Hepatocyte (in vitro differentiated cells): ENCODE data around the gene DGKG. TPM values are rescaled to one million over a fixed set of nuclear protein-coding genes. Genes with fewer than 3 reads are reported as not detected.

ENCODE experiments used
- DNase-seq: peaks from one replicate; pipeline ENCODE4 v3.0.0-alpha.2; 2016; ENCODE audit warnings: low spot score
- H2AFZ ChIP-seq: fragments of 200-600 bp; sonication (generic); 2 replicates; pipeline ENCODE4 v1.6.0; 2016; ENCODE audit warnings: antibody characterized with exemption, mild to moderate bottlenecking
- H3K27ac ChIP-seq: fragments of 200-600 bp; sonication (generic); 2 replicates; pipeline ENCODE4 v1.5.1; 2016; ENCODE audit warnings: mild to moderate bottlenecking
- H3K27me3 ChIP-seq: fragments of 200-600 bp; sonication (generic); 2 replicates; pipeline ENCODE4 v1.6.1; 2016
- H3K36me3 ChIP-seq: fragments of 200-600 bp; sonication (generic); replicated peaks from 2 replicates; pipeline ENCODE4 v1.5.1; 2016; ENCODE audit warnings: low read depth; ENCODE audit not compliant: insufficient read depth
- H3K4me1 ChIP-seq: fragments of 200-600 bp; sonication (generic); 2 replicates; pipeline ENCODE4 v1.5.1; 2016; ENCODE audit warnings: mild to moderate bottlenecking, moderate library complexity; ENCODE audit not compliant: insufficient read depth
- H3K4me2 ChIP-seq: fragments of 200-600 bp; sonication (generic); 2 replicates; pipeline ENCODE4 v1.6.0; 2016
- H3K4me3 ChIP-seq: fragments of 200-600 bp; sonication (generic); 2 replicates; pipeline ENCODE4 v1.5.1; 2016; ENCODE audit warnings: mild to moderate bottlenecking
- H3K79me2 ChIP-seq: fragments of 200-600 bp; sonication (generic); 2 replicates; pipeline ENCODE4 v1.6.0; 2017; ENCODE audit warnings: mild to moderate bottlenecking
- H3K9me2 ChIP-seq: fragments of 200-600 bp; sonication (generic); replicated peaks from 2 replicates; pipeline ENCODE4 v1.6.0; 2017; ENCODE audit warnings: mild to moderate bottlenecking; ENCODE audit not compliant: insufficient read depth
- H3K9me3 ChIP-seq: fragments of 200-600 bp; sonication (generic); 2 replicates; pipeline ENCODE4 v1.5.1; 2016; ENCODE audit warnings: low read depth, mild to moderate bottlenecking
- H4K20me1 ChIP-seq: fragments of 200-600 bp; sonication (generic); 2 replicates; pipeline ENCODE4 v1.6.0; 2016; ENCODE audit warnings: mild to moderate bottlenecking; ENCODE audit not compliant: insufficient read depth, poor library complexity, severe bottlenecking
- EZH2 ChIP-seq: fragments of 200-600 bp; sonication (generic); IDR thresholded peaks from 2 replicates; pipeline ENCODE4 v1.6.1; 2016; ENCODE audit warnings: antibody characterized with exemption, mild to moderate bottlenecking, borderline replicate concordance
- EZH2phosphoT487 ChIP-seq: fragments of 200-600 bp; sonication (generic); IDR thresholded peaks from one replicate; pipeline ENCODE4 v1.6.1; 2018; ENCODE audit warnings: antibody characterized with exemption, mild to moderate bottlenecking, low read depth, moderate library complexity; ENCODE audit not compliant: unreplicated experiment, severe bottlenecking
- WGBS: methylation state at CpG from one replicate; pipeline ENCODE4 v1.1.6; 2016; ENCODE audit warnings: low lambda C conversion rate; ENCODE audit errors: missing lambda C conversion rate; 5-methylcytosine and 5-hydroxymethylcytosine counted together
- polyA plus RNA-seq: library from polyadenylated mRNA; unstranded; fragments of >200 nt; fragmentation: Nextera tagmentation; extraction: Ambion mirVana; gene quantifications from 2 replicates; pipeline ENCODE4 v1.2.1, GENCODE V29; 2016
- total RNA-seq: library from RNA; depleted of rRNA; stranded (reverse); fragments of >200 nt; gene quantifications from 2 replicates; pipeline ENCODE4 v1.2.3, GENCODE V29; 2014
- TF ChIP-seq, protein P1 (sequence below): fragments of 200-600 bp; sonication (generic); IDR thresholded peaks from 2 replicates; pipeline ENCODE4 v1.5.1; 2016; ENCODE audit warnings: antibody characterized with exemption, mild to moderate bottlenecking; ENCODE audit not compliant: poor library complexity

The DGKG gene
- total and polyA plus RNA-seq, 2 experiments from 2014 or later, result not detected

DNA sequence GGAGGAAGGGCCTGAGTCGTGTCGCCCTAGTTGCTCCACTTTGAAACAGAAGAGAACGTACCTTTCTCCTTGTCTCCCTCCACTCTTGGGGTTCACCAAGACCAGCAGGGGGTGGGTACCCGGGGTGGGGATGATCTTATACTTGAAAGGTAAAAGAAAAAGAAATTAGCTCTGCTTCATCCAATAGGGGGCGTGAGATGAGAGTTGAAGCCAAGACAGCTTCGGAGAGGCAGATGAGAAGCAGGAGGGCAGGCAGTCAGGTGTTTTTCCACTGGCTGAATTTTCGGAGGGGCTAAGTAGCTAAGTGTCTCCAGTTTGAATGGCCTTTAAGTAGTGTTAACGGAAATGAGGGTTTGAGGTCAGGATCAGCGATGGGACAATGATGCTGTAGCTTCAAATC, 100.4 kb downstream of the DGKG start:
- no peak overlapping the region for H3K4me2 ChIP-seq
- TF ChIP-seq EZH2phosphoT487, result no peak
- TF ChIP-seq, protein P1, sequence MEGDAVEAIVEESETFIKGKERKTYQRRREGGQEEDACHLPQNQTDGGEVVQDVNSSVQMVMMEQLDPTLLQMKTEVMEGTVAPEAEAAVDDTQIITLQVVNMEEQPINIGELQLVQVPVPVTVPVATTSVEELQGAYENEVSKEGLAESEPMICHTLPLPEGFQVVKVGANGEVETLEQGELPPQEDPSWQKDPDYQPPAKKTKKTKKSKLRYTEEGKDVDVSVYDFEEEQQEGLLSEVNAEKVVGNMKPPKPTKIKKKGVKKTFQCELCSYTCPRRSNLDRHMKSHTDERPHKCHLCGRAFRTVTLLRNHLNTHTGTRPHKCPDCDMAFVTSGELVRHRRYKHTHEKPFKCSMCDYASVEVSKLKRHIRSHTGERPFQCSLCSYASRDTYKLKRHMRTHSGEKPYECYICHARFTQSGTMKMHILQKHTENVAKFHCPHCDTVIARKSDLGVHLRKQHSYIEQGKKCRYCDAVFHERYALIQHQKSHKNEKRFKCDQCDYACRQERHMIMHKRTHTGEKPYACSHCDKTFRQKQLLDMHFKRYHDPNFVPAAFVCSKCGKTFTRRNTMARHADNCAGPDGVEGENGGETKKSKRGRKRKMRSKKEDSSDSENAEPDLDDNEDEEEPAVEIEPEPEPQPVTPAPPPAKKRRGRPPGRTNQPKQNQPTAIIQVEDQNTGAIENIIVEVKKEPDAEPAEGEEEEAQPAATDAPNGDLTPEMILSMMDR, result peak; percentile 19
- no peak for TF ChIP-seq EZH2
- peaks cover 6% of the 10 kb centered on the region for H3K27me3 ChIP-seq
- no peak overlapping the region for H2AFZ ChIP-seq
- no peaks in the 10 kb centered on the region for H3K36me3 ChIP-seq
- H3K79me2 ChIP-seq, result no peaks in the 10 kb centered on the region
- peaks cover 10% of the 10 kb centered on the region for H3K4me1 ChIP-seq
- no peak for DNase-seq
- H3K4me3 ChIP-seq, result no peak overlapping the region
- no peaks in the 10 kb centered on the region for H3K9me2 ChIP-seq
- no peak overlapping the region for H3K27ac ChIP-seq
- WGBS, result 54% methylated on average over 9 of the region's 9 CpGs
- H4K20me1 ChIP-seq, result no peaks in the 10 kb centered on the region
- H3K9me3 ChIP-seq, result no peaks in the 10 kb centered on the region

DNA sequence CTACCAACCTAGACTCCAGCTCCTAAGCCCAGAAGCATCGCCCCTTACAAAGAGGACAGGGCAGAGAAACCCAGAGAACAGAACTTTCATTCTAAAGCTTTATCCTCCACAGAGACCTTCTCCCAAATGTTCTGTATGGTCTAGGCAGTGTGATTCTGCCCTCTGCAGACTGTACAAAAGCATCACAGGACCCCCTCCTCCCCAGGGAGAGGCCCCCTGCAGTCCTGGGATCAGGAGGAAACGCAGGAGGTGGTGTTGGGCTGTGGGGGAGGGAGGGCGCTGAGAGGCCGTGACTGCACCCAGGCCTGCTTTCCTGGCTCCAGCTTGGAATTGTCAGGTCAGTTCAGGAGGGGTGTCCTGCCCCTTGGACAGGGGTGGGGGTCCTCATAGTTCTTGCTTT, 101.3 kb downstream of the DGKG start:
- no peak for TF ChIP-seq EZH2phosphoT487
- TF ChIP-seq EZH2, result no peak
- TF ChIP-seq, protein P1, result no peak
- Histone ChIP-seq H3K4me3 (no peak overlapping the region), H3K4me1 (peaks cover 10% of the 10 kb centered on the region), H3K9me2 (no peaks in the 10 kb centered on the region), H2AFZ (no peak overlapping the region), H3K4me2 (no peak overlapping the region), H3K9me3 (no peaks in the 10 kb centered on the region), H4K20me1 (no peaks in the 10 kb centered on the region), H3K27ac (no peak overlapping the region), H3K27me3 (peaks cover 6% of the 10 kb centered on the region), H3K36me3 (no peaks in the 10 kb centered on the region), H3K79me2 (no peaks in the 10 kb centered on the region)
- DNase-seq, result no peak
- WGBS, result 69% methylated on average over 4 of the region's 4 CpGs

DNA sequence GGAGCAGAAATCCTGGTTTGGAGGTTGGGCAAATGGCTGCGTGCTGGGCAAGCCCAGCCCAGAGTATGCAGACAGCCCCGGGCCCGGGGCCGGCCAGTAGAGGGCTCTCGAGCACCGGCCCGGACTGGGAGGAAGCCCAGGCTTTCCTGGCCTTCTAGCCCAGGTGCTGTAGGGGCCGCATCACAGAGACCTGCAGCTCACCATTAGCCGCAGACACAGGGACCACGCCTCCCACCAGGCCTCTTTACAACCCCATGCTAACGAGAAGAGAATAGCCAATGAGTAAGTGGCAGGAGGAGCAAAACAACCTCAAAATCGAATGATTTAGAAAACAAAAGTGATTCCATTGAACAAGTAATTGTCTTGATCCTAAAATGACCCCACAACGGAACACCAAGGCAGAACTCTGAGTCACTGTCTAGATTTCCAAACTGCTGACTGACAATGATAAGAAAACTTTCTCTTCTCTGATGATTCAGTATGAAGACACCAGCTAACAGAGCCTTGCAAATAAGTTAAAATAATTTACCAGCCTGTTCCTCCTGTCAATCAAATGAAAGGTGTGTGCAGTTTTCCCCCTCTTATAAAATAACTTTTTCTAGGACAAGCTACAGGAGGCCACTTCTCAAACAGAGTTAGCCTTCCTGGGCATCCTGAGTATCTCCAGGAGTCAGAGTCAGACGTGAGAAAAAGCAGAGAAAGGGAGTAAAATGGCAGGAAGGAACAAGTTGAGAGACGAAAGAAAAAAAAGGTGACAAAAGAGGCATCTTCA, 102.2 kb downstream of the DGKG start:
- peaks cover 6% of the 10 kb centered on the region for H3K27me3 ChIP-seq
- H3K27ac ChIP-seq, result no peak overlapping the region
- no peaks in the 10 kb centered on the region for H3K36me3 ChIP-seq
- H3K4me3 ChIP-seq, result no peak overlapping the region
- H3K9me3 ChIP-seq, result no peaks in the 10 kb centered on the region
- H3K4me1 ChIP-seq, result peaks cover 10% of the 10 kb centered on the region
- no peaks in the 10 kb centered on the region for H4K20me1 ChIP-seq
- peak; percentile 90 for DNase-seq
- no peaks in the 10 kb centered on the region for H3K9me2 ChIP-seq
- 16% methylated on average over 15 of the region's 15 CpGs for WGBS
- H3K79me2 ChIP-seq, result no peaks in the 10 kb centered on the region
- TF ChIP-seq, protein P1, result peak; percentile 84
- TF ChIP-seq EZH2, result no peak
- H3K4me2 ChIP-seq, result peak overlapping the region; percentile 61
- H2AFZ ChIP-seq, result peak overlapping the region; percentile 50
